Stomach (tissue), 9 donors: ENCODE results near the gene C4orf50. TPM values are rescaled to one million over a fixed set of nuclear protein-coding genes. Genes with fewer than 3 reads are reported as not detected.

Source experiments
- DNase-seq, 2 donors: peaks; one replicate each; pipeline versions ENCODE4 v3.0.0 to v3.0.0-alpha.2; 2013 to 2019
- H3K27ac ChIP-seq, 5 donors: fragments of 200-600 bp in 4 of 5; sonication (generic) in 4 of 5; one replicate each; pipeline ENCODE4 v1.5.1; 2013 to 2019; ENCODE audit warnings: mild to moderate bottlenecking in 1 of 5, moderate library complexity in 1 of 5
- H3K27me3 ChIP-seq, 3 donors: fragments of 200-600 bp; sonication (generic); one replicate each; pipeline ENCODE4 v1.5.1; 2017 to 2019; ENCODE audit warnings: mixed run types in 1 of 3
- H3K36me3 ChIP-seq, 4 donors: fragments of 200-600 bp; sonication (generic); 1 replicate in 3 of 4; 2 replicates in 1 of 4; pipeline ENCODE4 v1.5.1; 2016 to 2019
- H3K4me1 ChIP-seq, 4 donors: fragments of 200-600 bp; sonication (generic); one replicate each; pipeline ENCODE4 v1.5.1; 2016 to 2019
- H3K4me3 ChIP-seq, 4 donors: fragments of 200-600 bp; sonication (generic) in 3 of 4; one replicate each; pipeline ENCODE4 v1.5.1; 2016 to 2019; ENCODE audit warnings: mild to moderate bottlenecking in 1 of 4
- H3K9me3 ChIP-seq, 4 donors: fragments of 200-600 bp; sonication (generic); one replicate each; pipeline ENCODE4 v1.5.1; 2016 to 2019
- EP300 ChIP-seq: sonication (generic); formaldehyde crosslinking; IDR thresholded peaks from one replicate; pipeline ENCODE4 v1.6.1; 2017; ENCODE audit warnings: antibody characterized with exemption
- POLR2A ChIP-seq, 4 donors: fragments of 450-650 bp; IDR thresholded peaks; one replicate each; pipeline ENCODE4 v1.6.1; 2016; ENCODE audit warnings: antibody characterized with exemption in 4 of 4, control low read depth in 2 of 4, mild to moderate bottlenecking in 1 of 4, moderate library complexity in 1 of 4
- POLR2AphosphoS5 ChIP-seq, 3 donors: sonication (generic); formaldehyde crosslinking; IDR thresholded peaks; one replicate each; pipeline ENCODE4 v1.6.1; 2016; ENCODE audit warnings: antibody characterized with exemption in 3 of 3
- WGBS, 5 donors: extraction: QIAGEN DNeasy Blood & Tissue Kit in 3 of 5; methylation state at CpG; one replicate each; pipeline versions ENCODE4 v1.1.5 to v1.1.7; 2013 to 2018; 5-methylcytosine and 5-hydroxymethylcytosine counted together
- intact Hi-C: fragments of 100-400 bp; cut with DNase I; formaldehyde crosslinking; loops from one replicate; pipeline ENCODE4 v1.15.1; 2023; ENCODE audit warnings: low total_unique reads
- polyA plus RNA-seq, 3 donors: library from polyadenylated mRNA; stranded (reverse); fragments of 200-250 nt; gene quantifications; one replicate each; pipeline ENCODE4 v1.2.3, GENCODE V29; 2013
- total RNA-seq, 5 donors: library from RNA; depleted of rRNA; stranded (reverse); fragments of >200 nt; gene quantifications; one replicate each; pipeline versions ENCODE4 v1.1.0 to v1.2.3, GENCODE V29; 2014 to 2016
- TF ChIP-seq, protein P1 (sequence below), 7 experiments: fragments of 450-650 bp in 4 of 7; fragments of 200-600 bp in 3 of 7; sonication (generic) in 3 of 7; IDR thresholded peaks; one replicate each; pipeline ENCODE4 v1.5.1; 2016 to 2019; ENCODE audit warnings: antibody characterized with exemption in 7 of 7, control low read depth in 2 of 7, mild to moderate bottlenecking in 1 of 7
- donor health status: healthy with polysubstance abuse.
- donor health status: Bipolar disorder and iron deficiency.
- donor health status: healthy.

C4orf50 gene
- total and polyA plus RNA-seq, 8 donors, result under 0.01 to 1.8 (median 0.85) TPM; not detected in 4

DNA sequence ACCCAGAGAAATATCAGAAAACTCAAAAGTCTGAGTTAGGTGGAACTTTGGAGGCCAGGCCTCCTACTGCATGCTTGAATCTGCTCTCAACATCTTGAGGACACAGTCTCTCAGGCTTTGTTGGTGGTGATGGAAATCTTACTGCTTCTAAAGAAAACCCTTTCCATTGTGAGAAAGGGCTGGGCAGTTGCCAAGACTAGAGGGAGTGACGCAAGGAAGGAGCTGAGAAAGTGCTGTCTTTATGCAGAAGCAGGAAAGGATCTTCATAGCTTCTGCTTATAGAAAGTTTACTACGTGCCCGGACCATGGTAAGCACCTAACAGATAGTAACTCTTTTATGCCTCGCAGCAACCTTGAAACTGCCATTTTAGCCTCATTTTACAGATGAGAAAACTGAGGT, 122.9 kb downstream of the C4orf50 start:
- WGBS, 5 donors, result 66 to 77% (median 73%) methylated on average over 4 of the region's 4 CpGs
- H3K4me1 ChIP-seq, result peaks cover 6 to 18% (median 11%) of the 10 kb centered on the region in 4 donors
- no peak overlapping the region for H3K27ac ChIP-seq
- intact Hi-C loops, result no loop called here
- H3K4me3 ChIP-seq, result no peak overlapping the region
- TF ChIP-seq, protein P1, sequence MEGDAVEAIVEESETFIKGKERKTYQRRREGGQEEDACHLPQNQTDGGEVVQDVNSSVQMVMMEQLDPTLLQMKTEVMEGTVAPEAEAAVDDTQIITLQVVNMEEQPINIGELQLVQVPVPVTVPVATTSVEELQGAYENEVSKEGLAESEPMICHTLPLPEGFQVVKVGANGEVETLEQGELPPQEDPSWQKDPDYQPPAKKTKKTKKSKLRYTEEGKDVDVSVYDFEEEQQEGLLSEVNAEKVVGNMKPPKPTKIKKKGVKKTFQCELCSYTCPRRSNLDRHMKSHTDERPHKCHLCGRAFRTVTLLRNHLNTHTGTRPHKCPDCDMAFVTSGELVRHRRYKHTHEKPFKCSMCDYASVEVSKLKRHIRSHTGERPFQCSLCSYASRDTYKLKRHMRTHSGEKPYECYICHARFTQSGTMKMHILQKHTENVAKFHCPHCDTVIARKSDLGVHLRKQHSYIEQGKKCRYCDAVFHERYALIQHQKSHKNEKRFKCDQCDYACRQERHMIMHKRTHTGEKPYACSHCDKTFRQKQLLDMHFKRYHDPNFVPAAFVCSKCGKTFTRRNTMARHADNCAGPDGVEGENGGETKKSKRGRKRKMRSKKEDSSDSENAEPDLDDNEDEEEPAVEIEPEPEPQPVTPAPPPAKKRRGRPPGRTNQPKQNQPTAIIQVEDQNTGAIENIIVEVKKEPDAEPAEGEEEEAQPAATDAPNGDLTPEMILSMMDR (IDR thresholded peaks at IDR 0.05), result no peak
- TF ChIP-seq EP300 (no peak), POLR2AphosphoS5 (IDR thresholded peaks at IDR 0.05) (no peak), POLR2A (IDR thresholded peaks at IDR 0.05) (no peak)
- peaks cover 0 to 11% (median 4%) of the 10 kb centered on the region in 4 donors for H3K9me3 ChIP-seq
- no peak for DNase-seq
- H3K27me3 ChIP-seq, result peaks cover 10 to 91% (median 51%) of the 10 kb centered on the region in 3 donors
- H3K36me3 ChIP-seq, result no peaks in the 10 kb centered on the region

DNA sequence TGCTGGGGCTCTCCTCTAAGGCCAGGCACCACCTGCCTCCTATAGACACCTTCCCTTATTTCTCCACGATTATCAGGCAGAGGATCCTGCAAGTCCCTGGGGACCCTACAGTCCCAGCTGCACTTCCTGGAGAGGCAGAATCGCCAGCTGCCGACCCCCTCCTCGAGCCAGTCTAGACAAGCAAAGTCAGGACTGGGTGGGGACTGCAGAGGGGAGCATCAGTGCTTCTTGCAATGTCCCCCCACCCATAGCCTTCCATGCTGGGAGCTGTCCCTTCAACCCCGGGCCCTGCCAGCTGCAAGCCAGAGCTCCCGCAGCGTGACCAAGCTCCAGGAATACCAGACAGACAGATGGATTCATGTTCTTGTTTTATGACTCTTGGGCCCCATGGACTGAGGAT, 124.0 kb downstream of the C4orf50 start:
- Histone ChIP-seq H3K27me3 (peaks cover 17 to 91% (median 61%) of the 10 kb centered on the region in 3 donors), H3K4me1 (peaks cover 6 to 24% (median 17%) of the 10 kb centered on the region in 4 donors), H3K27ac (no peak overlapping the region), H3K36me3 (no peaks in the 10 kb centered on the region), H3K4me3 (no peak overlapping the region), H3K9me3 (peaks cover 0 to 11% (median 4%) of the 10 kb centered on the region in 4 donors)
- TF ChIP-seq POLR2AphosphoS5 (IDR thresholded peaks at IDR 0.05) (no peak), EP300 (no peak), POLR2A (IDR thresholded peaks at IDR 0.05) (no peak)
- TF ChIP-seq, protein P1 (IDR thresholded peaks at IDR 0.05), result no peak
- WGBS, 5 donors, result 31 to 42% (median 42%) methylated on average over 6 to 7 of the region's 7 CpGs
- DNase-seq, result no peak
- intact Hi-C loops, result no loop called here

DNA sequence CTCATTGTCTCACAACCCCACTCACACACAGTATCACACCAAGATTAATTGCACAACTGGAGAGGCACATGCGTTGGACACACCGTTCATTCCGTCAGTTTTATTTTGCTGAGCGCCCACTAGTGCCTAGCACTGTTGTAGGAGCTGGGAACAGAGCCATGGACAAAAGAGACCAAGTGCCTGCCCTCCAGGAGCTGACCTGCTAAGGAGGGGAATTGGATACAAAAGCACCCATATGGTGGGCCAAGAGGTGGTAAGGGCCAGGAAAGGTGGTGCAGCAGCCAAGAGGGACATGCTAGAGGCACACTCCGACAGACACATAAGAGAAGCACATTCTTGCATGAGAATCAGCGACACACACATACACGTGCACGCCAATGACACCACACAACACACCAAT, 124.6 kb downstream of the C4orf50 start:
- TF ChIP-seq EP300 (no peak), POLR2A (IDR thresholded peaks at IDR 0.05) (no peak), POLR2AphosphoS5 (IDR thresholded peaks at IDR 0.05) (no peak)
- TF ChIP-seq, protein P1 (IDR thresholded peaks at IDR 0.05), result no peak
- peaks cover 24 to 96% (median 68%) of the 10 kb centered on the region in 3 donors for H3K27me3 ChIP-seq
- 68 to 75% (median 71%) methylated on average over 8 of the region's 8 CpGs for WGBS, 5 donors

DNA sequence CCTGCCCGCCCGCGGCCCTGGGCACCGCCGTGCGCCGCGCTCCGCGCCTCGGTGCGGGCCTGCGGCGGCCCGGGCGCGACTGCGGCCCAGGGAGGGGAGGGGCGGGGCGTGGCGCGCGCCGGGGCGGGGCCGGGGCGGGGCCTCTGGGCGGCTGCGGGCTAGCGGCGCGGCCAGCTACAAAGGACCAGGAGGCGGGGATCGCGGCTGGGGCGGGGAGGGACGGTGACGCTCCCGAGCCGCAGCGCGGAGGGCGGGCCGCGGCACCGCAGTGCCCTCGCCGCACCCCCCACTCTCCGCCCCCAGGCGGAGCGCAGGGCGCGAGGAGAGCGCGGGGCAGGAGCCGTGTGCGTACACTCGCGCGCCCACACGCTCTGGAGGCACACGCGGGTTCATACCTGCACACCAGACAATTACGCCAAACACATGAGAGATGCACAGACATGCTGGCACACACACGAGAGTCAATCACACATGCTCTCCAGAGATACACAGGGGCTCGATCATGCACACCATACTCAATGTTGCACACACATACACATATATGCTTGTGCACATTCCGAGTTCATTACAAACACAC, 125.1 kb downstream of the C4orf50 start, which contains the start of gene CRMP1:
CRMP1 (minus strand) TSS at position 83 of the 577 bp plus-strand sequence. CDS start 117 bp downstream, outside the sequence.
- Histone ChIP-seq H3K36me3 (no peaks in the 10 kb centered on the region), H3K4me3 (peak within 1 kb of the TSS; percentile 13 to 19 (median 18)), H3K27ac (no peak within 1 kb of the TSS), H3K9me3 (peaks cover 0 to 11% (median 4%) of the 10 kb centered on the region in 4 donors), H3K27me3 (peaks cover 24 to 98% (median 73%) of the 10 kb centered on the region in 3 donors), H3K4me1 (peaks cover 13 to 32% (median 25%) of the 10 kb centered on the region in 4 donors)
- intact Hi-C loops, result no loop called here
- DNase-seq, result peak in 1 of 2 donors; percentile 81
- WGBS, 5 donors, result 6 to 15% (median 7%) methylated on average over 9 to 63 of the region's 67 CpGs
- TF ChIP-seq POLR2A (IDR thresholded peaks at IDR 0.05) (no peak), EP300 (no peak), POLR2AphosphoS5 (IDR thresholded peaks at IDR 0.05) (no peak)
- TF ChIP-seq, protein P1 (IDR thresholded peaks at IDR 0.05), result no peak

More for the DNA sequence above, 124.6 kb downstream of the C4orf50 start:
- no peak overlapping the region for H3K27ac ChIP-seq
- H3K4me1 ChIP-seq, result peaks cover 10 to 27% (median 20%) of the 10 kb centered on the region in 4 donors
- no peaks in the 10 kb centered on the region for H3K36me3 ChIP-seq
- peaks cover 0 to 11% (median 4%) of the 10 kb centered on the region in 4 donors for H3K9me3 ChIP-seq
- H3K4me3 ChIP-seq, result no peak overlapping the region
- intact Hi-C loops, result no loop called here
- DNase-seq, result no peak
